Activated T-helper 1 cell treated with Interleukin-2 at 50 U/mL for 16 hours (primary cell): ENCODE data around the gene TMCC3.

Experiments
- DNase-seq: peaks from one replicate; pipeline ENCODE4 v3.0.0-alpha.2; 2020; ENCODE audit warnings: low read depth

TMCC3 gene

GRCh38 chr12:94531196-94531720 lies 119.1 kb downstream of the TMCC3 start:
- DNase-seq, result no peak

- no peak for DNase-seq
Observed at GRCh38 chr12:94525951-94526350, 124.4 kb downstream of the TMCC3 start.
